Ascending aorta (tissue), 2 donors: ENCODE measurements around the gene MTM1. TPM values are rescaled to one million over a fixed set of nuclear protein-coding genes. Genes with fewer than 3 reads are reported as not detected.

Source experiments
- DNase-seq, 2 donors: peaks; one replicate each; pipeline ENCODE4 v3.0.0-alpha.2; 2019; ENCODE audit warnings: low spot score in 2 of 2
- H3K27ac ChIP-seq, 2 donors: fragments of 200-600 bp; sonication (generic); one replicate each; pipeline ENCODE4 v1.5.1; 2016 to 2017; ENCODE audit warnings: mild to moderate bottlenecking in 1 of 2
- H3K27me3 ChIP-seq: fragments of 200-600 bp; sonication (generic); one replicate; pipeline ENCODE4 v1.5.1; 2017
- H3K36me3 ChIP-seq, 2 donors: fragments of 200-600 bp; sonication (generic); one replicate each; pipeline ENCODE4 v1.5.1; 2016
- H3K4me1 ChIP-seq, 2 donors: fragments of 200-600 bp; sonication (generic); one replicate each; pipeline ENCODE4 v1.5.1; 2016 to 2017; ENCODE audit warnings: mild to moderate bottlenecking in 1 of 2
- H3K4me3 ChIP-seq, 2 donors: fragments of 200-600 bp; sonication (generic); one replicate each; pipeline ENCODE4 v1.5.1; 2016 to 2017; ENCODE audit warnings: mild to moderate bottlenecking in 1 of 2
- H3K9me3 ChIP-seq, 2 donors: fragments of 200-600 bp; sonication (generic); one replicate each; pipeline ENCODE4 v1.5.1; 2016
- CTCF ChIP-seq, 3 experiments: fragments of 200-600 bp in 2 of 3; fragments of 450-650 bp in 1 of 3; sonication (generic) in 2 of 3; IDR thresholded peaks; one replicate each; pipeline ENCODE4 v1.5.1; 2016 to 2019; ENCODE audit warnings: antibody characterized with exemption in 3 of 3, mild to moderate bottlenecking in 1 of 3, moderate library complexity in 1 of 3
- intact Hi-C: fragments of 100-400 bp; cut with DNase I; formaldehyde crosslinking; loops from one replicate; pipeline ENCODE4 v1.15.1; 2023
- total RNA-seq: library from RNA; depleted of rRNA; stranded (reverse); fragments of >200 nt; gene quantifications from one replicate; pipeline ENCODE4 v1.1.0, GENCODE V29; 2016

MTM1 gene
- total RNA-seq, 1 donor from 2014 or later: 7.3 TPM

GRCh38 chrX:150537851-150538250 lies 30.6 kb upstream of the MTM1 start:
- Histone ChIP-seq H3K9me3 (peaks cover 0 to 8% of the 10 kb centered on the region in 2 donors), H3K27me3 (no peaks in the 10 kb centered on the region), H3K4me3 (no peak overlapping the region), H3K27ac (no peak overlapping the region), H3K4me1 (no peaks in the 10 kb centered on the region), H3K36me3 (no peaks in the 10 kb centered on the region)
- intact Hi-C loops: no loop called here
- no peak for DNase-seq
- TF ChIP-seq CTCF (IDR thresholded peaks at IDR 0.05): no peak

DNA sequence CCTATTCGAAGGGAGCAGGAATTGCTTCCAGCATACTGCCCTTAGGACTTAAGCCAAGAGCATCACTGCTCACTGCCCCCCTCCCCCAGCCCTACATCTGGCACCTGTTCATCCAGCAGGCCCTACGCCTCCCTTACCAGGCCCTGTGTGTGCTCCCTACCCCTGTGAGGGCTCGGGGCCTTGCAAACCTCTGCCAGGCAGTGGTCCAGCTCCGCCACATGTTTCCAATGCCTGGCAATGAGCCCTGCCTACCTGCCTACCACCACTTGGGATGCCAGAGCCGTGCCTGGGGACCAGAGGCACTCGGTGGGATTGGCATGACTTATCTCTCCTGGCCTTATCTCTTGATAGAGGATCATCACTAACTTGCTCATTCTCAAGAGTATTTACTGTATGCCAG lies 27.5 kb upstream of the MTM1 start:
- H3K4me1 ChIP-seq: no peaks in the 10 kb centered on the region
- no peaks in the 10 kb centered on the region for H3K36me3 ChIP-seq
- no peaks in the 10 kb centered on the region for H3K27me3 ChIP-seq
- intact Hi-C loops: loop anchor here (10.0 kb wide), 1 partner anchor 176 kb away; the partner anchor contains the start of gene MAMLD1
- TF ChIP-seq CTCF (IDR thresholded peaks at IDR 0.05): no peak
- H3K4me3 ChIP-seq: no peak overlapping the region
- no peak for DNase-seq
- no peak overlapping the region for H3K27ac ChIP-seq
- H3K9me3 ChIP-seq: peaks cover 0 to 8% of the 10 kb centered on the region in 2 donors

DNA sequence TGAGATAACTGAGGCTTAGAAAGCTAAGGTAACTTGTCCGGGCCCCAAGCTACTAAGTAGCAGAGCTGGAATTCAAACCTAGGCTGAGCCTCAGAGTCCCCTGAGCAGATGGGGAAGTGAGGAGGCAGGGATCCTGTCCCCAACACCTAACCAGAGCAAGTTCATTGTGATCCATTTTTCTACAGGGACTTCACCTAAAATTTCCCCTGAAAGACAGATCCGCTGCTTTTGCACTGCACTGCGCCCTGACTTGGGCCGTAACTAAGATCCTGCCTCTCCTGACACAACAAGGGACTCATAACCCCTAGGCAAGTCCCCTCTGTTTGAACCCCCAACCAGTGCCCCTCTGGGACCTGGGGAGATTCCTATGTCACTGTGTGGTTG lies 25.6 kb upstream of the MTM1 start:
- Histone ChIP-seq H3K36me3 (no peaks in the 10 kb centered on the region), H3K4me1 (peaks cover 3 to 5% of the 10 kb centered on the region in 2 donors), H3K27me3 (no peaks in the 10 kb centered on the region), H3K27ac (no peak overlapping the region), H3K4me3 (no peak overlapping the region), H3K9me3 (no peaks in the 10 kb centered on the region)
- intact Hi-C loops: loop anchor here (10.0 kb wide), 1 partner anchor 178 kb away; the partner anchor contains the start of gene MAMLD1
- DNase-seq: no peak
- TF ChIP-seq CTCF (IDR thresholded peaks at IDR 0.05): no peak

- Histone ChIP-seq H3K9me3 (no peaks in the 10 kb centered on the region), H3K4me3 (no peak overlapping the region), H3K4me1 (peaks cover 3 to 5% of the 10 kb centered on the region in 2 donors), H3K27me3 (no peaks in the 10 kb centered on the region), H3K27ac (no peak overlapping the region), H3K36me3 (no peaks in the 10 kb centered on the region)
- TF ChIP-seq CTCF (IDR thresholded peaks at IDR 0.05): no peak
- intact Hi-C loops: loop anchor here (10.0 kb wide), 1 partner anchor 179 kb away; the partner anchor contains the start of gene MAMLD1
- peak in 1 of 2 donors; percentile 30 for DNase-seq
These were observed 24.9 kb upstream of the MTM1 start for GRCh38 chrX:150543230-150544155.

DNA sequence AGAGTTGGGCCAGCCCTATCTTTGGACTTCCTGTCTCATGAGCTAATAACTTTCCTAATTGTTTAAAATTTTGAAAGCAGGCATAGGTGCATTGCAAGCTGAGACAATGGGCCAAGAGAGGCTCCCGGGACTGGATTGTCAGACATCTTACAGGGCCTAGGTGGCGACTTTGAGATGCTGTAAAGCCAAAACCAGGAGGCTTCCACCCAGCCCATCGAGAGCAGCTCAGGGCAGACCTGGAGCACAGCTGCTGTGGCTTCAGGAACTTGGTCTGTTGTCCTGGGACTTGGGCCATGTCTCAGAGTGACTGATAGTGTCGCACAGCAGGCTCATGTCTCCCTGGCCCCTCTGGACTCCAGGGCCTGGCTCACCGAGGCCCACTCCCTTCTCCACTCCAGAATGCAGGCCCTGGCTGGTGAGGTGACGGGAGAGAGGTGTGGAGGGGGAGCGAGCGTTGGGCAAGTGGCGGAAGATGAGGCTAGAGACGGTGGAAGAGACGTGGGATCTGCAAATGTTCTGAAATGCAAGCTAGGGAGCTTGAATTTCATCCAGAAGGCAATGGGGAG lies 24.1 kb upstream of the MTM1 start:
- no peak overlapping the region for H3K27ac ChIP-seq
- intact Hi-C loops: loop anchor here (10.0 kb wide), 1 partner anchor 180 kb away; the partner anchor contains the start of gene MAMLD1
- no peaks in the 10 kb centered on the region for H3K9me3 ChIP-seq
- DNase-seq: peak in 1 of 2 donors; percentile 57
- no peaks in the 10 kb centered on the region for H3K36me3 ChIP-seq
- H3K4me3 ChIP-seq: no peak overlapping the region
- peaks cover 3 to 5% of the 10 kb centered on the region in 2 donors for H3K4me1 ChIP-seq
- H3K27me3 ChIP-seq: no peaks in the 10 kb centered on the region
- TF ChIP-seq CTCF (IDR thresholded peaks at IDR 0.05): no peak
